NCI-H82 (cell line): Measurements from ENCODE around the gene GSG1.

Source experiments
- DNase-seq: peaks from one replicate; lab custom pipeline; 2025; lab: John Stamatoyannopoulos, UW

GSG1 gene

DNA sequence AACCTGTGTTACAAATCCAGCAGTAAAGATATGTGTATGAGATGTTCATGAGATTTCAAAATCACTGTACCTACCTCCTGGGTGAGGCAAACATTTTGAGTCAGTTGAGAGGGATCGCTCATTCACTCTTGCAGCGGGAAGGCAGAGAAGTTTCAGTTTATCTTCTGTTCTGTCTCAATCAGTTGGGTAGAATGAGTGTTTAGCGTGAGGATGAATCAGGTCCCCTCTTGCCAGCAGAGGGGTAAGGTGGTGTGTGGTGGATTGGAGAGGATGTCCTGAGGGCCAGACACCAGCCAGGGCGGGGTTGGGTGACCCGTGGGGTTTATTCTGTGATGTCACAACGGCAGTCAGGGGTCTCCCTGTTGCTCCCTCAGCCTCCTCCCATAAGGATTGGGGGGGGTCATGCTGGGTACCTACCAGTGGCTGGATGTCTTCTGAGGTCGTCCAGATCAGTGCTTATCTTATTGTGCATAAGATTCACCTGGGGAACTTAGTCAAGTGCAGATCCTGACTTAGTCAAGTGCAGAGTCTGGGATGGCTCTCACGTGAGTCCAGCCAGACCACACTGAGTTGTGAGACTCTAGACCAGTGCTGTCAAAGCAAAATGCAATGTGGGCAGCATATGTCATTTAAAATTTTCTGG lies at the start of gene GSG1:
TSS of gene GSG1 (minus strand) at position 277 of the 643 bp plus-strand sequence. CDS start at position 122, 155 bp downstream.
- no peak for DNase-seq

DNA sequence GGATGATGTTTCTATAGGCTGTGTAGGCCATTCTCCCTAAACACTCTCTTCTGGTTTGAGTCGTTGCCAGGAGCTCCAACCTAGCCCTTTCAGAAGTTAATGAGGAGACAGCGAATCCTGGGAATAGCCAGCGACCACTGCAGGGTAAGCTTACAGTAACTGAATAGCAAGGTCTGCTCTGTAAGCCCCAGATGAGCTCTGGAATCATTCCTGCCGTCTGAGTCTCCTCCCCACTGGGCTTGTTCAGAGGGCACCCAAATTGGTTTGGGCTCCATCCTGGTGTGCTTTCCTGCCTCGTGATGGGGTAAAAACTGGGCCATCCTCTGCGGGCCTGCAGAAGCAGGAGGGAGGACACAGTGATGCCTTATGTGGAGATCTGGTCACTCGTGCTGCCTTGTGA lies 49.7 kb upstream of the GSG1 start:
- DNase-seq, result no peak

DNA sequence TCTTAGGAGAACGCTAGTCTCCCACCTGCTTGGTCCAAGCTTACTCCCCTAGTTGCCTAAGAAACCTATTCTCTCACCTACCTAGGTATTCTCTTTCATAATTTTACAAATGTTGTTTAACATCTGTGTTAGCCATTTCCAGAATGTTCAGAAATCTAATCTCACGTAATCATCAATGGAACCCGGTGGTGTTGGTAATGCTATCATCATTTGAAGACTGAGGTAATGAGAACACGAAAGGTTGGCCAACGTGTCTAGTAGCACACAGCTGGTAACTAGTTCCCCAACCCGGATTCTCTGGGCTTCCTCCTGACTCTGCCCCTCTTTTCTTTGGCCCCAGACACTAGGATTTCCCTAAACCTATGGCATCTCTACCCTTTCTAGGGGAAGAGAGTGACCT lies 49.3 kb upstream of the GSG1 start:
- DNase-seq, result no peak

DNA sequence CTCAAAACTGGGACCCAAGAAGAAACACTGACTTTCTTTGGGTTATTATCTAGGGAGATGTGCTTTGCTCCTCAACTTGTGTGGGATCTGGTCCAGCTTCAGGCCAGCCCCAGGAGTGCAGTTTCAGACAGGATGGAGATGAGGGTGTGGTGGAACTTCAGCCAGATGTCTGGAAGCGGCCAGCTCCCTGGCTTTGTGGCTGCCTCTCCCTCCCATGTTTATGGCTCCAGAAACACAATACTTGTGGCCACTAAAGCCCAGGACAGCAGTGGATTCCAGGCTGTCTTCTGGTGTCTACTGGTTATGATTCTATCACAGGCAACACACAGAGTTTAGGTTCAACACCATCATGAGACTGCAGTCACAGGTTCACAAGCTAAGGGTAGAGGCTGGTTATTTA lies 48.8 kb upstream of the GSG1 start:
- no peak for DNase-seq

DNA sequence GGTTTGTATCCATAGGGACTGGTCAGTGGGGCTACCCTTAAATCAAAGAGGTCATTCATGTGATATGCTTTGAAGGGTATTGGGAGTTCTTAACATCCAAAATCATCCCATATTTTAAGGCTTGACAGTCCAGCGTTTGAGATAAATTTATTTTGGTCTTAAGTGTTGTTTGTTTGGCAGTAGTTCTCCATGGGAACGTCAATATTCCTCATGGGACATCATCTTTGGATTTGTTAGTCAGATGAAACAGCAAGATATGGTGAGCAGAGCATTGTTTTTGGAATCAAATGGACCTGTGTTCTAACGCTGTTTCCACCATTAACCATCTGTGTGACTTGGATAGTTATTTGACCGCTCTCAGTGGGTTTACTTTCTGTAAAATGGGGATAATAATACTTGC lies 45.9 kb upstream of the GSG1 start:
- DNase-seq, result no peak

DNA sequence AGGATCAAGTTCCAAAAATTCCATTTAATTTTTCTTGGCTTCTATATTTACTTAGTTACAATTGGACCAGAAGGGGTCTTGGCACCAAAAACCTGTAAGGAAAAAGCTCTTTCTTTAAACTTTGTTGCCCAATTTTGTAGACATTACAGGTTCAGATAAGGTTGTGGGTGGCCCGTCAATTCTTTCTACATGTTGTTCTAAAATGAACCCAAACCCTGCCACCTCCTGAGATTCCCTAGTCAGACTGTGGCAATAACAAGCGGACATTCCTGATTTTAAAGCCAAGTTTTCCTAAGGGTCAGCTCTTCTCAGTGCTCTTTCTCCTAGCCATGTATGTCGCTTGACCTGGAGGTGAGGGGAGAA lies 45.0 kb upstream of the GSG1 start:
- no peak for DNase-seq

DNA sequence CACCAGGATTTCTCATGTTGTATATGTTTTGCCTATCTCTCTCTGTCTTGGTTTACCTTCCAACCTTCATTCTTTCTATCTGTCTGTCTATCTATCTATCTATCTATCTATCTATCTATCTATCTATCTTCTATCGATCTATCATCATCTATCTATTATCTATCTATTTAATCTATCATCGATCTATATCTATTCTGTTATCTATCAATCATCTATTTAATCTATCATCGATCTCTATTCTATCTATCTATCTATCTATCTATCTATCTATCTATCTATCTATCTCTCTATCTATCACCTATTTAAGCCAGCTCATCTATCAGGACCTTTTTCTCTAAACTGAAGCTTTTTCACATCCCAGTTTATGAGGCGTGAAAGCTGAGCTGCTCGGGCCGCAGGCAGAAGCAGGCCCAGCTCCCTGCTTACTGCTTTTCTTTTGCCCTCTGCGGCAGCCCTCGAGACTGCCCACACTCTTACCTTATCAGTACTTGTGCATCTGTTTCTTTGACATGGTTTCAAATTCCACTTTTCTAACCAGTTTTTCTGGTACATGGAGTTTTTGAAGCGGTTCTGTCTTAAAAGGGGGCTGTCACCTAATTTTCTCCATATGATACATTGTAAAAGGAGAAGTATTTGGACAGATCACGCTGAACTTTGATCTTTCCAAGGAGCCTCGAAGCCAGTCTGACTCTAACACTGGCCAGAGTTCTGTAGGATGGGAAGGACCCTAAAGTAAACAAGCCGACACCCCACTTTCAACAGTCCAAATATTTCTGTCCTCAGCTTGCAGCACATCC lies 44.4 kb upstream of the GSG1 start:
- DNase-seq, result no peak

DNA sequence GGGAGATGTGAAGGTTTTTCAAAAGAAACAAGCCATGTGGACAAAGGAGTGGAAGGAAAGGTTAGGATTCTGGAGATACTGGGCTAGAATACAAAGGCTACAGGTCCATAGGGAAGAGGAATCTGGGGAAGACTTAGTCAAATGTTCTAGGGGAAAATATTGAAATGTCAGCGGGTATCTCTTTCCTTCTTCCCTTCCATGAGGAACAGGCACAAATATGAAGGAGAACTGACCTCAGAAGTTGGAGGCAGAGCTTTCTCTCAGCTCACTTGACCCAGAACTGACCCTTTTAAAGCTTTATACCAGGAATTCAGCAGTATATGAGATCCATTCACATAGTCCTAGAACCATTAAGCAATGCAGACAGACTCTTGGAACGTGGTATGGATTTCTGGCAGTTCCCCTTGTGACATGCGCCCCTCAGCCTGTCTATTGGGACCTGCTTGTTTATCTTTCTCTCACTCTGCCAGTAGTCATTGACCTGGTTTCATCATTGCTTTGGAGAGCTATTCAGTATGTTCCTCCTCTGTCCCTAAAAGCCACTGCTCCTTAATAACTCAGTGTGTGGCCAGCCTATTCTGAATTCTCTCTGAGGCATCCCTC lies 43.0 kb upstream of the GSG1 start:
- no peak for DNase-seq

DNA sequence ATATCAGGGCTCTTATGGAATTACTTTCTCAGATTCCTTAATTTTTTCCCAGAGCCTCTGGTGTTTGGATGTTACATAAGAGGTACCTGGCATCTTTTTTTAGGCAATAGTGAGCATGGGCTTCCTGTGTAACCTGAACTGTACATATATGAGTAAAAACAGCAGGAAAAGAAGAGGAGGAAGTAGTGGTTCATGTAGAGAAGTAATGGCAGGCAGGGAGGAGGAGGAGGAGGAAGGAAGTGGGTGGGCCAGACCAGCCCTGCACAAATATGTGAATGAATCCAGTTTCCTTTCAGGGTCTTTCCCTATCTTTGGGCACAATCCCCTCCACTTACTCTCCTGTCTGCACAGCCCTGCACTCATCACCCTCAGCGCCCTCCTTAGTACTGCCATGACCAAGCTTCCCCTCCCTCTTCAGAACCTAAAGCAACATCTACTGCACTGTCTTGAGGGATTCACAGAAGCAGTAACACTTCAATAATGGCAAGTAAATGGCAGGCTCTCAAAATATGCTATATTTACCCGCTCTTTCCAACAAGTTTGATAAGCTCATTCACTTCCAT lies 40.9 kb upstream of the GSG1 start:
- no peak for DNase-seq

DNA sequence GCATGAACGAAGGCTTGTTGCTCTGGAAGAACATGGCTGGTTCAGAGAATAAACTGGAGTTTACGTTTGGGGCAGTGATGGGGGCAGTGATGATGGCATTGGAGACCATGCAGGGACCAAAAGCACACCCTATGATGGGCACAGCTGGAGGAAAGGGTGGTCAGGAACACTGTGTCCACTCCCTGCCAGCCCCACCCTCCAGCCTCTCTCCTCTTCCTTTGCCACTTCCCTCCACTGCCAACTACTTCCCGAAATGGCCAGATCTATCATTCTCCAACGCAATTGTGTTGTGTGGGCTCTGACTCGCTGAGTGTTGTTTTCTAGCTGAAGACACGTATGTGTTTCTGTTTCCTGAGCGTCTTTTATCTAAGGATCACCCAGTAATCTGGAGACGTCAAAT lies 39.3 kb upstream of the GSG1 start:
- DNase-seq, result no peak

DNA sequence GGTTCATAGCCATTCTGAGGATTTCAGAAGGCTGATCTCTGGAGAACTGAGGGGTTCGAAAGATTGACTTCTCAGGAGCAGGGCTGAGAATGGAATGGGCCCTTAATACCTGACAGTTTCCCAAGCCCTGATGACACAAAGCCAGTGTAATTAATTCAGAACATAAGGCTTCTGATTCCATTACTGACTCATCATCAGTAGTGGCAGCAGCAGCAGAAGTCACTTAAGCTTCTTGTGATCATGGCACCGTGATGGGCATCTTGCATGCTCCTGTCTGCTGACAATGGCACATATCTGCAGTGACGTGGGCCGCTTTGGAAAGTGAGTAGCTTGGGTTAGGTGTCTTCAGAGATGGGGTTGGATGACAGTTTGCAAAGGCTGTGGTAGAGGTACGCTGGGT lies 38.2 kb upstream of the GSG1 start:
- DNase-seq, result peak; percentile 49

DNA sequence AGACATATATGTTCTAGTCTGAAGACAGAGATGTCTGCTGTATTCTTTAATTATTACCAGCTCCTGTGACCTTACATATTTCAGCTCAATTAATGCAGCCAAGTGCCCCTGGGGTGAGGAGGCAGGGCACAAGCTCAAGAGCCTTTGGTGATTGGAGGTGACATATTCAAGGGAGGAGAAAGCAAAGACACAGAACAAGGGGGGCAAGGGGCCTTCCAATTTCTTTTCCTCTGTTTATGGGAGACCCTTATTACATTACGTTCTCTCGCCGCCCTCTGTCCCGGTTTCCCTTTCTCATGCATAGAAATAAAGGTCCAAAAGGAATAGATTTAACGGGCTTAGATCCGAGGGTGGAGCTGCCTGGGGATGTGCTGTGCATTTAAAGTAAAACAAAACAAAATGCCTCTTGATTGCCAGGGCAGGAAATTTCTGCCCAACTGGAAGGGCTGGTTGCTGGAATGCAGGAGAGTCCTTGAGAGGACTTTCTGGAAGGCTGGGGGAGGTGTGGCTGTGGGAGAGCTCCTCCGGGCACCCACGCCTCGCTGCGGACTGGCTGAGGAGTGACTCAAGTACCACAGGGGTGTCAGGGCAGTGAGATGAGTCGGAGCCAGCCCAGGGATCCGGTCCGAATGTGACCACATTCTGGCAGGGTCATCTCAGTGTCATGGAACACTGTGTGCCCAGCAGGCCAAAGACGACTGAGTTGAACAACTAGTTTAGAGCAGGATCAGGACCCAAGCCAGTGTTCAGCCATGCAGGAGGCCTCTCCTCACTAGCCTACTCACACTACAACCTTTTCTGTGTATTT lies 32.1 kb upstream of the GSG1 start:
- DNase-seq, result no peak

DNA sequence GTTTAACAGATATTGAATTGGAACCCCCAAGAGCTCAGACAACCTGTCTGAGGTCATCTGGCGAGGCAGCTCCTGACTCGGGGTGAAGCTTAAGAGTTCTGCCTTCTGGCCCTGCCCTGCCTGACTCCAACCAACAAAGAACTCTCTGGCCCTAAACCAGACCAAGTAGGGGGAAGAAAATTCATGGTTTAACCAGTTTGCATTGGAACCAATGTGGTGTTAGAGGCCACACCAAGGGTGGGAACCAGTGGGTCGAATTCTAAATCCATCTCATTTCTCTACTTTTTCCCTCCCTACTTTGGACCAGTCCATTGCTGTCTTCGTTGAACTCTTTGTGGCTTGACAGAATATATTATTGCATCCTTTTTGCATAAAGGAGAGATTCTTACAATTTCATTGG lies 30.4 kb upstream of the GSG1 start:
- DNase-seq, result no peak

DNA sequence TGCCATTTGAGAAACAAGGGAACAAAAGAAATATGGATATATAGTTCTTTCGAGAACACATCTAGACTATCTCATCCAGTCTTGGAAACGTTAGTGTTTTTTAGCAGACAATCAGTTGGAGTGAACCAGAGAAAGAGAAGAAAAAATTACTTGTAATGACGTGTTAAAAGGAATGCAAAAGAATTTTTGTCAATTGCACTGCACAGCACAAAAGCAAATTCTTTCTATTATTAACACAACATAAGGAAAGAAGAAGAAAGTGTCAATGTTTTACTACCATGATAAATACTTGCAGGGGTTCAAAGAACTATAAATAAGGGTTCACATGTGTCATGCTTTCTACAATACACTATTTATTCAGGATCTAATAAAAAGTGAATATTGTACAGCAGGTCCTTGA lies 27.5 kb upstream of the GSG1 start:
- no peak for DNase-seq

DNA sequence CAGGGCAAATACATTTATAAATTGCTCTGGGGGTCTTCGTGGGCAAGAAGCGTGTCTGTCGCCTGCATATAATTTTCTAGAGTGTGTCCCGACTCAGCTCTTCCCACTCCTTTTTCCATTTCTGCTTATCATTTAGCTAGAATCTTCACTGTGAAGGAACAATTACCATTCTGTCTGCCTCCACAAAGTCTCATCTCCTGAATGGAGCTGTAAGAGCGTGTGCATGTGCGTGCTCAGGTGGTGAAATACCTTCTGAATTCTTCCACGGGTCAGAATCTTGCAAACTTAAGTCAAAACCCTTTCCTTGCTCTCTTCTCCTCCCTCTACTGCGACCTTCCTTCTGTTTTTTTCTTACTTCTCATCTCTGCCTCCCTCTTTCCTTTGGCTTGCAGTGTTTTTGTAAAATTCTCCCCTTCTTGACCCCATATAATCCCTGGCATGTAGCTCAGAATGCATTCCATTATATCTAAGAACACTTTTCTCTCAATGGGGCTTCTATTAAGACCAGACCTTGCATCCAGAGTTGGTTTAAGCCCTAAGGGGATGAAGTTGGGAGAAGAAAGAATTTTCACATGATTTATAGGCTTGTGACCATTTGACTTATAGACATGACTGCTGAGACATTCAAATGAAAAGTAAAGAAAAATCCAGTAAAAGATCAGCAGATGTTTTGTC lies 25.0 kb upstream of the GSG1 start:
- no peak for DNase-seq

DNA sequence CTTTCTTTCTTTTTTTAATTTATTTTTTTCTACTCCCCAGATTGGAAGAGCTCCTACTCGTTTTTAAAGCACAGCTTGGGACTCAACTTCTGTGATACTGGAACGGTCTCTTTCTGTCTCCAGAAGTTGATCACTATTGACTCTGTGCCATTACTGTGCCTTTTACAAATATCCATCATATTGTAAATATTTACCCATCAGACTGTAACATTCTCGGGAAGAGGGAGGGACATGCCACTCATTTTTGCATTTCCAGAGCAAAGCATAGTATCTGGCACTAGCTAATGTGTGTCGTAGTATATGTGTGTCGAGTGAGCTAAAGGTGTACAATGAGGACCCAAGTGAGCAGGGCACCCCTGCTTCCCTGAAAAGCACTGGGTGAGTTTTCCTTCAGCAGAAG lies 24.0 kb upstream of the GSG1 start:
- DNase-seq, result no peak

DNA sequence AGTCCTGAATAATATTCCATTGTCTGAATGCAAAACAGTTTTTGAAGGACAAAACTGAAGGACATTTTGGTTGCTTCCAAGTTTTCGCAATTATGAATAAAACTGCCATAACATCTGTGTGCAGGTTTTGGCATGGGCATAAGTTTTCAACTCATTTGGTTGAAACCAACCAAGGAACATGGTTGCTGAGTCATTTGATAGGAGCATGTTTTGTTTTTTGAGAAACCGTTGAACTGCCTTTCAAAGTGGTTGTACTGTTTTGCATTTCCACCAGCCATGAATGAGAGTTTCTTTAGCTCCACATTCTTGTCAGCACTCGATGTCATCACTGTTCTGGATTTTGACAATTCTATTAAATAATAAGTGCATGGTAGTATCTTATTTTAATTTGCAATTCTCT lies 23.0 kb upstream of the GSG1 start:
- DNase-seq, result no peak

DNA sequence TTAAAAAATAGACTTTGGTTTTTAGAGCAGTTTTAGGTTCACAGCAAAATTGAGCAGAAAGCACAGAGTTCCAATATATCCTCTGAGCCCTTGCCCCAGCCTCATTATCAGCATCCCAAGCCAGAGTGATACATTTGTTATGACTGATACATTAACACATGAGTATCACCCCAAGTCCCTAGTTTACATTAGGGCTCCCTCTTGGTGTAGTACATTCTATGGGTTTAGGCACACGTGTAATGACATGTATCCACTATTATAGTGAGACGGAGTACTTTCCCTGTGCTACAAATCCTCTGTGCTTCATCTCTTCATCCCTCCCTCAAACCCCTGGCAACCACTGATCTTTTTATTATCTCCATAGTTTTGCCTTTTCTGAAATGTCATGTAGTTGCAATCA lies 22.5 kb upstream of the GSG1 start:
- no peak for DNase-seq

DNA sequence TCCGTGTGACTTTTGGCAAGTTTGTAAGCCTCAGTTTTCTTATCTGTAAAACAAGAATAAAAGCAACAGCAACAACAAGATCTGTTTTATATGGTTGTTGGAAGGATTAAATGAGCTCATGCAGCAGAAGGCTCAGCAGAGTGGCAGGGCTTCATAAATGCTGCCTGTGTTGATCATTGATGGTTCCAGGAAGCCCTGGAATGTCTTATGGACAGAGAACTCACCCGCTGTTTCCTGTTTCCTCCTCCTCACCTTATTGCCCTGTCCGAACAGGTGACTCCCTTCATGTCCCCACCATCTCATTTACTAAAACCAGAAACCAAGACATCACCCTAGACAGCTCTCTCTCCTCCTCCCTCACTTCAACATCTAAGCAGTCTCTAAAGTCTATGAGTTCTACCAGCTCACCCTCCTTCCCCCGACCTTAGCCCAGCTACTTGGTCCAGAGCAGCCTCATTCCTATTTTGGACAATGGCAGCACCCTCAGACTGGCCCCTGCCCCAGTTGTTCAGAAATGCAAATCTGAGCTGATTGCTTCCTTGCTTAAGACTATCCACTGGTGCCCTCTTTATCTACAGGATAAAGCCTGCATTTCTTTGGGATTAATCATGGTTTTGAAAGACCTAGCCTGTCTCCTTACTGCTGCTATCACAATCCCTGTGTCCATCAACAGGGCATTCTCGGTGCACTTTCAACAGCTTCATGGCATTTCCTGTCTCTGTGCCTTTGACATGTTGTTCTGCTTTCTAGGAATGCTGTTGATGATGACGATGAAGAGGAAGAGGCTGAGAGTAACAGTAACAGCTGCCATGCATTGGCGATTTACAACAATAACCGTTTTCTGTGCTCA lies 21.4 kb upstream of the GSG1 start:
- no peak for DNase-seq

DNA sequence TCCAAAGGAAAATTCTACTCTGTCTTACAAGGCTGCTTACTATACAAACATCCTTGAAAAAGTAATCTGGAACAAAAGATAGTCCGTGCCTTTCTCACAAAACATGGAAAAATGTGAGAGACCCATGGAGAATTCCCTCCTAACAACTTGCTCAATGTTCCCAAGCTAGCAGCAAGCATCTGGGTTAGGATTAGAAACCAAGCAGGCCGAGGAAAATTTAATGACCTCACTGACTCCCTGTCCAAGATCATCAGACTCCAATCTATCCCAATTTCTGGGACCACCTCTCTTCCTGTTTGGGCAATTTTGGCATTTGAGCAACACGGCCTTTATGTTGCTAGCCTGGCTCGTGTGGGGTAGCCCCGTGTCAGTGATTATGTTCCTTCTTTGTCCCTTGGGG lies 18.1 kb upstream of the GSG1 start:
- no peak for DNase-seq

DNA sequence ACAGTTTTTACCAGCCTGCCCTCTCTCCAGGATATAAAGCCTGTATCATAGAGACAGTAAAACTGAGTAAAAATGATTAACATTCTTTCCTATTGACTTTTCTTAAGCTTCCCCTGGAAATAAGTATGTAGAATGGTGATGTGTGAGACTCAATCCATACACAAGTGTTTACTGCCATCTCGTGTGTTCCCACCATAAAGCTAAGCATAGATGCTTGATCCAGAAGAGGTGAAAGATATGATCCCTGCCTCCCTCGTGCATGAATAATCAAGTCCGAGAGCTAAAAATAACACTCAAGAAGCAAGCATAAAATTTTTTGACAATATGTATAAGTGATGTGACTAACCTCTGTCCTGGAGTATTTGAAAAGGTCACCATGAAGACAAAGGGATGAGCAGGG lies 16.9 kb upstream of the GSG1 start:
- DNase-seq, result no peak
